Liver (tissue), 3 donors: Measurements from ENCODE around the gene PAK1IP1.

ENCODE experiments used
- EGR1 ChIP-seq, 2 donors: IDR thresholded peaks; 2 replicates each; pipeline ENCODE4 v1.6.1; 2016 to 2018; ENCODE audit warnings: antibody characterized with exemption in 2 of 2, low read depth in 2 of 2
- FOXA1 ChIP-seq: IDR thresholded peaks from 2 replicates; pipeline ENCODE4 v1.6.1; 2016; ENCODE audit warnings: antibody characterized with exemption
- GABPA ChIP-seq, 2 donors: IDR thresholded peaks in 1 of 2; conservative IDR thresholded peaks in 1 of 2; 2 replicates each; pipeline ENCODE4 v1.6.1; 2016; ENCODE audit warnings: antibody characterized with exemption in 2 of 2, mild to moderate bottlenecking in 1 of 2, moderate library complexity in 1 of 2
- JUND ChIP-seq, 2 donors: IDR thresholded peaks; 2 replicates each; pipeline ENCODE4 v1.6.1; 2016; ENCODE audit warnings: antibody characterized with exemption in 2 of 2
- MAX ChIP-seq: IDR thresholded peaks from 2 replicates; pipeline ENCODE4 v1.6.1; 2016; ENCODE audit warnings: antibody characterized with exemption
- RAD21 ChIP-seq, 2 donors: IDR thresholded peaks; 2 replicates each; pipeline ENCODE4 v1.6.1; 2016; ENCODE audit warnings: antibody characterized with exemption in 2 of 2, mild to moderate bottlenecking in 2 of 2
- RXRA ChIP-seq, 2 donors: IDR thresholded peaks; 2 replicates each; pipeline ENCODE4 v1.6.1; 2017 to 2018; ENCODE audit warnings: antibody characterized with exemption in 2 of 2, mild to moderate bottlenecking in 1 of 2
- SP1 ChIP-seq: IDR thresholded peaks from 2 replicates; pipeline ENCODE4 v1.6.1; 2018; ENCODE audit warnings: antibody characterized with exemption, mild to moderate bottlenecking
- TAF1 ChIP-seq: conservative IDR thresholded peaks from 2 replicates; pipeline ENCODE4 v1.6.1; 2016; ENCODE audit warnings: antibody characterized with exemption, mild to moderate bottlenecking
- YY1 ChIP-seq: IDR thresholded peaks from 2 replicates; pipeline ENCODE4 v1.6.1; 2016; ENCODE audit warnings: antibody characterized with exemption, mild to moderate bottlenecking
- TF ChIP-seq, protein P1 (sequence below): fragments of 150-350 bp; IDR thresholded peaks from 2 replicates; pipeline ENCODE4 v1.5.1; 2017; ENCODE audit warnings: improper control_type of control experiment, low read depth, low read length; ENCODE audit not compliant: missing input control
- TF ChIP-seq, protein P2 (sequence below): IDR thresholded peaks from 2 replicates; pipeline ENCODE4 v1.6.1; 2016; ENCODE audit warnings: antibody characterized with exemption, mild to moderate bottlenecking
- donor health status: healthy.
- donor health status: healthy.

DNA sequence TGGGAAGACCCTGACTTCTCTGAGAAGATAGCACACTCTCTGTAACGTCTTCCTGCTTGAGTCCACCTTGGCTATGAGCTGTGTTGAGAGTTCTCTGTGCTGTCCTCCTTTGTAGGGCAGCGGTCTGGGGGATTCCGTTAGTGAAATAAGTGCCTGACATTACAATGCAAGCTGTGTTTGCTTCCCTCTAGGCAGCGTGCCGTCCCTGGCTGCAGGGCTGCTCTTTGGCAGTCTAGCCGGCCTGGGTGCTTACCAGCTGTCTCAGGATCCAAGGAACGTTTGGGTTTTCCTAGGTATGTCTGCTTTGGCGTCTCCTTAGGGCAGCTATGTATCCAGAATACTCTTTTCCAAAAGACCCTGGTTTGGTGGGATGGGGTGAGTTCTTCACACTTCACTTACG, 30.9 kb downstream of the PAK1IP1 start:
- no peak for TF ChIP-seq FOXA1
- TF ChIP-seq, protein P1, sequence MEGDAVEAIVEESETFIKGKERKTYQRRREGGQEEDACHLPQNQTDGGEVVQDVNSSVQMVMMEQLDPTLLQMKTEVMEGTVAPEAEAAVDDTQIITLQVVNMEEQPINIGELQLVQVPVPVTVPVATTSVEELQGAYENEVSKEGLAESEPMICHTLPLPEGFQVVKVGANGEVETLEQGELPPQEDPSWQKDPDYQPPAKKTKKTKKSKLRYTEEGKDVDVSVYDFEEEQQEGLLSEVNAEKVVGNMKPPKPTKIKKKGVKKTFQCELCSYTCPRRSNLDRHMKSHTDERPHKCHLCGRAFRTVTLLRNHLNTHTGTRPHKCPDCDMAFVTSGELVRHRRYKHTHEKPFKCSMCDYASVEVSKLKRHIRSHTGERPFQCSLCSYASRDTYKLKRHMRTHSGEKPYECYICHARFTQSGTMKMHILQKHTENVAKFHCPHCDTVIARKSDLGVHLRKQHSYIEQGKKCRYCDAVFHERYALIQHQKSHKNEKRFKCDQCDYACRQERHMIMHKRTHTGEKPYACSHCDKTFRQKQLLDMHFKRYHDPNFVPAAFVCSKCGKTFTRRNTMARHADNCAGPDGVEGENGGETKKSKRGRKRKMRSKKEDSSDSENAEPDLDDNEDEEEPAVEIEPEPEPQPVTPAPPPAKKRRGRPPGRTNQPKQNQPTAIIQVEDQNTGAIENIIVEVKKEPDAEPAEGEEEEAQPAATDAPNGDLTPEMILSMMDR = no peak
- no peak for TF ChIP-seq MAX
- TF ChIP-seq RAD21 (IDR thresholded peaks at IDR 0.05) = no peak
- TF ChIP-seq, protein P2, sequence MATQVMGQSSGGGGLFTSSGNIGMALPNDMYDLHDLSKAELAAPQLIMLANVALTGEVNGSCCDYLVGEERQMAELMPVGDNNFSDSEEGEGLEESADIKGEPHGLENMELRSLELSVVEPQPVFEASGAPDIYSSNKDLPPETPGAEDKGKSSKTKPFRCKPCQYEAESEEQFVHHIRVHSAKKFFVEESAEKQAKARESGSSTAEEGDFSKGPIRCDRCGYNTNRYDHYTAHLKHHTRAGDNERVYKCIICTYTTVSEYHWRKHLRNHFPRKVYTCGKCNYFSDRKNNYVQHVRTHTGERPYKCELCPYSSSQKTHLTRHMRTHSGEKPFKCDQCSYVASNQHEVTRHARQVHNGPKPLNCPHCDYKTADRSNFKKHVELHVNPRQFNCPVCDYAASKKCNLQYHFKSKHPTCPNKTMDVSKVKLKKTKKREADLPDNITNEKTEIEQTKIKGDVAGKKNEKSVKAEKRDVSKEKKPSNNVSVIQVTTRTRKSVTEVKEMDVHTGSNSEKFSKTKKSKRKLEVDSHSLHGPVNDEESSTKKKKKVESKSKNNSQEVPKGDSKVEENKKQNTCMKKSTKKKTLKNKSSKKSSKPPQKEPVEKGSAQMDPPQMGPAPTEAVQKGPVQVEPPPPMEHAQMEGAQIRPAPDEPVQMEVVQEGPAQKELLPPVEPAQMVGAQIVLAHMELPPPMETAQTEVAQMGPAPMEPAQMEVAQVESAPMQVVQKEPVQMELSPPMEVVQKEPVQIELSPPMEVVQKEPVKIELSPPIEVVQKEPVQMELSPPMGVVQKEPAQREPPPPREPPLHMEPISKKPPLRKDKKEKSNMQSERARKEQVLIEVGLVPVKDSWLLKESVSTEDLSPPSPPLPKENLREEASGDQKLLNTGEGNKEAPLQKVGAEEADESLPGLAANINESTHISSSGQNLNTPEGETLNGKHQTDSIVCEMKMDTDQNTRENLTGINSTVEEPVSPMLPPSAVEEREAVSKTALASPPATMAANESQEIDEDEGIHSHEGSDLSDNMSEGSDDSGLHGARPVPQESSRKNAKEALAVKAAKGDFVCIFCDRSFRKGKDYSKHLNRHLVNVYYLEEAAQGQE = no peak
- no peak for TF ChIP-seq EGR1 (IDR thresholded peaks at IDR 0.05; ENCODE audit: low read depth in 2 of 2)
- TF ChIP-seq YY1 = no peak
- TF ChIP-seq RXRA (IDR thresholded peaks at IDR 0.05) = no peak
- TF ChIP-seq TAF1 = no peak
- no peak for TF ChIP-seq GABPA (IDR thresholded peaks at IDR 0.05 in 1 of 2, conservative IDR thresholded peaks at IDR 0.05 in 1 of 2)
- TF ChIP-seq JUND (IDR thresholded peaks at IDR 0.05) = no peak
- TF ChIP-seq SP1 = no peak
